Lung (tissue), 12 donors: Measurements from ENCODE around the gene NHS. TPM values are rescaled to one million over a fixed set of nuclear protein-coding genes. Genes with fewer than 3 reads are reported as not detected.

Experiments
- ATAC-seq: fragments of 200-7000 bp; cut with Tn5 transposase; one replicate; pipeline ENCODE4 v1.9.1; 2020; ENCODE audit warnings: moderate number of reproducible peaks; ENCODE audit not compliant: insufficient read depth, low FRiP score
- DNase-seq, 3 donors: peaks; one replicate each; pipeline ENCODE4 v3.0.0-alpha.2; 2013 to 2017
- H3K27ac ChIP-seq, 2 donors: one replicate each; pipeline ENCODE4 v1.5.1; 2013; ENCODE audit warnings: mild to moderate bottlenecking in 2 of 2, moderate library complexity in 2 of 2, control low read depth in 1 of 2, inconsistent platforms in 1 of 2, low read depth in 1 of 2, low read length in 1 of 2
- H3K27me3 ChIP-seq, 3 donors: one replicate each; pipeline ENCODE4 v1.5.1; 2013; ENCODE audit warnings: low read length in 2 of 3; ENCODE audit not compliant: control insufficient read depth in 3 of 3, insufficient read depth in 3 of 3
- H3K36me3 ChIP-seq, 4 donors: one replicate each; pipeline ENCODE4 v1.5.1; 2013; ENCODE audit warnings: low read length in 4 of 4, mild to moderate bottlenecking in 1 of 4, moderate library complexity in 1 of 4; ENCODE audit not compliant: control insufficient read depth in 4 of 4, insufficient read depth in 4 of 4
- H3K4me1 ChIP-seq, 5 donors: one replicate each; pipeline ENCODE4 v1.5.1; 2013; ENCODE audit warnings: low read length in 5 of 5, mild to moderate bottlenecking in 2 of 5, moderate library complexity in 1 of 5; ENCODE audit not compliant: control insufficient read depth in 5 of 5, insufficient read depth in 5 of 5
- H3K4me3 ChIP-seq: one replicate; pipeline ENCODE4 v1.5.1; 2013; ENCODE audit warnings: mild to moderate bottlenecking, control low read depth, moderate library complexity
- H3K9ac ChIP-seq, 2 donors: one replicate each; pipeline ENCODE4 v1.5.1; 2013; ENCODE audit warnings: low read length in 2 of 2, control low read depth in 1 of 2; ENCODE audit not compliant: insufficient read depth in 1 of 2
- H3K9me3 ChIP-seq, 4 donors: one replicate each; pipeline ENCODE4 v1.5.1; 2013; ENCODE audit warnings: low read length in 3 of 4, mild to moderate bottlenecking in 1 of 4, moderate library complexity in 1 of 4; ENCODE audit not compliant: control insufficient read depth in 4 of 4, insufficient read depth in 3 of 4
- CTCF ChIP-seq: IDR thresholded peaks from 2 replicates; pipeline ENCODE4 v1.5.1; 2012; ENCODE audit warnings: mild to moderate bottlenecking; ENCODE audit errors: control extremely low read depth, extremely low read depth
- WGBS, 2 donors: extraction: QIAGEN DNeasy Blood & Tissue Kit; methylation state at CpG; one replicate each; pipeline ENCODE4 v1.1.7; 2013; 5-methylcytosine and 5-hydroxymethylcytosine counted together
- polyA plus RNA-seq, 2 donors: library from polyadenylated mRNA; stranded (reverse); fragments of 200-250 nt; gene quantifications; one replicate each; pipeline ENCODE4 v1.2.1, GENCODE V29; 2013
- total RNA-seq, 2 donors: library from RNA; depleted of rRNA in 1 of 2; stranded (reverse); fragments of >200 nt in 1 of 2; gene quantifications; one replicate each; pipeline ENCODE4 v1.2.1, GENCODE V29; 2014 to 2021
- donor health status: control.
- donor health status: control.
- donor health status: Bipolar disorder and iron deficiency.
- donor health status: healthy.
- donor health status: DM: yes; HTN: yes; CAD: no.

The NHS gene
- total and polyA plus RNA-seq, 4 donors, result 0.46 to 2.0 (median 1.4) TPM

DNA sequence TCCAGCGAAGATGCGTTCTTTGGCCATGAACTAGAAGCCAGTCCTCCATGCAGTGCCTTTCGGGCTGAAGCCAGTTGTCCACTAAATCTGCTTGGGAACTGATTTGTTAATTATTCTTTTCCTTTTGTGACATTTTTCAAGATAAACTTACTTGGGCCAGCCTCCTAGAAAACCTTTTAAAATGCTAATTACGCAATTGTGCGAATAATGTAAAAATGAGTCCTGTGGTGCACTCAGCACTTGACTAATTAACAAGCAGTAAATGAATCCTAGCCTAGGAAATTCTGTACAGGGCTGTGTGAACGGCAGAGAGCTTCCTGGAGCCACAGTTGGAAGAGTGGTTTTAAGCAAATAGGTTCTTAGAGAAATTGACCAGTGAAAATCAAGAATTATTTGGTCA, 212.4 kb downstream of the NHS start:
- ATAC-seq, result no peak
- no peaks in the 10 kb centered on the region for H3K36me3 ChIP-seq
- DNase-seq, result no peak
- WGBS, 2 donors, result 78 to 91% methylated on average over 6 of the region's 6 CpGs
- no peak overlapping the region for H3K4me3 ChIP-seq
- peaks cover 0 to 15% (median 14%) of the 10 kb centered on the region in 3 donors for H3K27me3 ChIP-seq
- no peak overlapping the region for H3K9ac ChIP-seq
- TF ChIP-seq CTCF, result no peak
- no peaks in the 10 kb centered on the region for H3K9me3 ChIP-seq
- no peak overlapping the region for H3K27ac ChIP-seq
- H3K4me1 ChIP-seq, result peaks cover 0 to 3% (median 0%) of the 10 kb centered on the region in 5 donors

- Histone ChIP-seq H3K27ac (no peak overlapping the region), H3K27me3 (peaks cover 0 to 15% (median 13%) of the 10 kb centered on the region in 3 donors), H3K4me3 (no peak overlapping the region), H3K36me3 (no peaks in the 10 kb centered on the region), H3K9ac (no peak overlapping the region), H3K9me3 (no peaks in the 10 kb centered on the region), H3K4me1 (peaks cover 0 to 3% (median 0%) of the 10 kb centered on the region in 5 donors)
- DNase-seq (no peak), ATAC-seq (no peak)
- WGBS, 2 donors, result 67 to 69% methylated on average over 3 of the region's 3 CpGs
- no peak for TF ChIP-seq CTCF
These were observed 213.3 kb downstream of the NHS start for GRCh38 chrX:17588303-17588702.

DNA sequence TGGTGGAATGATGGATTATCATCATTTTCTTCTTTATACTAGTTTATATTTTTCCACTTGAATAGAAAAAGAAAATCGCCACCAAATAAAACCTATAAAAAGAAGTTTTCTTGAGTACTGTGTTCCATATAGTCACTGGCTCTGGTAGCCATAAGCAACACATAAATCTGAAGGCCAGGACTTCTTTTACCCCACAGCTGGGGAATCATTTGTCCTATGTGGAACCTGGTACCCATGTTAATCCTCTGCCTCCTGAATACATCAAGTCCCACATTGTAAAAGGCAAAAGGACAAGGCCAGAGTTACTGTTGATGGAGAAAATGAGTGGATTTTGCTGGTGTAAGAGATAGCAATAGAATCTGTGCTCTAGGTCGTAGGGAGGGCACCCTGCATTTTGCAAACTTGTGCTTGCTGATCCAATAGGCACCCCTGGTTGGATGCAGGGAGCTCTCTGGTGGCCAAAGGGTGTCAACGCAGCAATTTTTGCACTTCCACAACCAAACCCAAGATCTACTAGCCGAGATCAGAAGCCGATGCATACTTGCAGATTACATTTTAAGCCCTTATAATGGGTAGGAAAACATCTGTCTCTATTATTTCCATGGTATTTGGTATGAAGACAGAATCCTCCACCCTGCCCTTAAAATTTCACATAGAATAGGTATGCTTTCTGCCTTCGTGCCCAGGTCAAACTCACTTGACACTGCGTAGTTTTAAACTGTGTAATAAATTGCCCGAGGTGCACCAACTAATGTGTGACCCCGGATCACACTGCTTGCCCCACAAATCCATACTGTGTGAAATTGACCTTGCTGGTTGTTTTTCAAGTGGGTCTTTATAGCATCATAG, 216.1 kb downstream of the NHS start:
- Histone ChIP-seq H3K27ac (no peak overlapping the region), H3K27me3 (peaks cover 0 to 22% (median 22%) of the 10 kb centered on the region in 3 donors), H3K4me1 (peaks cover 0 to 3% (median 0%) of the 10 kb centered on the region in 5 donors), H3K9ac (no peak overlapping the region), H3K4me3 (no peak overlapping the region), H3K9me3 (no peaks in the 10 kb centered on the region), H3K36me3 (no peaks in the 10 kb centered on the region)
- WGBS, 2 donors, result 39 to 47% methylated on average over 9 of the region's 9 CpGs
- peak; percentile 74 to 84 (median 79) for DNase-seq
- peak; percentile 65 for ATAC-seq
- TF ChIP-seq CTCF, result peak; percentile 24
